HG03439 (cell line): ENCODE measurements around the gene PRKG1.

ENCODE experiments used
- ATAC-seq: cut with Tn5 transposase; IDR thresholded peaks from one replicate; pipeline ENCODE4 v1.9.1; 2021; ENCODE audit warnings: mild to moderate bottlenecking, moderate library complexity; ENCODE audit not compliant: unreplicated experiment

PRKG1 gene

GRCh38 chr10:51215951-51216834 is 141.9 kb downstream of the PRKG1 start:
- no peak for ATAC-seq

- ATAC-seq: no peak
Measured at GRCh38 chr10:51217505-51217904, 143.2 kb downstream of the PRKG1 start.

DNA sequence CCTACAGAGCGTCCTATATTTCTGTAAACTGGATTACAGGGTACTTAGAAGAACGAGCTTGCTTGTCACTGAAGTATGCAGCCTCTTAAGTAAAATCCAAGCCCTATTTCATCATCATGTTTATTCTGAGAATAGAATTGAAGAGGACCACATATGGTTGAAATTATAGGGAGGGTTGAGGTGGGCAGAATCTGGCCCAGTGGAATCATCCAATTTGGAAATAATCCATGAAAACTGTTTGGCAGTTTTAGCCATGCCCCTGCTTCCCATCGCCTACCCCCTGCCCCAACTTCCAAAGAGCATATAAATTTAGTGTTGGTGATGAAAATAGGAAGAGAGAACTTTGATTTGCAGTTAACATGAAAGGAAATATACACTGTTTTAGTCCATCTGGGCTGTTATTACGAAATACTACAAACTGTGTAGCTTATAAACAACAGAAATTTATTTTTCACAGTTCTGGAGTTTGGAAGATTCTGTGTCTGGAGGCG is 150.4 kb downstream of the PRKG1 start:
- ATAC-seq: no peak

GRCh38 chr10:51227897-51228713 is 153.8 kb downstream of the PRKG1 start:
- ATAC-seq: no peak

- no peak for ATAC-seq
Measured at GRCh38 chr10:51228714-51229100, 154.4 kb downstream of the PRKG1 start.

- no peak for ATAC-seq
Measured at GRCh38 chr10:51230887-51231585, 156.7 kb downstream of the PRKG1 start.

DNA sequence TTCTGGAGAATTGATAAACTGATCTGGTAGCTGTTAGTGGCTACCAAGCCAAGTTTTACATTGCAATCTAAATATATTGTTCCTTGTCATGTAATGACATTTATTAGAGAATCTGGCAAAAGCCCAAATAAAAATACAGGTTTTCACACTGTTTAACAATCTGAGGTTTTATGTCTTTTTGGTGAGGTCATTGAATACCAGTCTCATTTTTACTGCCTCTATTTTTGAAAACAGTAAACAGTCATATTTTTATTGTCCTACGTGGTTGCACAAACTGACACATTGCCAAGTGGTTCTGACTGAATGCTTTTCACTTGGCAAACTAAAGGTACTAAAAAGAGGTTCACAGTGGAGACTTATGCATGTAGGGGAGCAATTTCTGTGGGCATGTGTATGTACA is 157.5 kb downstream of the PRKG1 start:
- no peak for ATAC-seq

GRCh38 chr10:51233337-51234100 is 159.2 kb downstream of the PRKG1 start:
- ATAC-seq: no peak

DNA sequence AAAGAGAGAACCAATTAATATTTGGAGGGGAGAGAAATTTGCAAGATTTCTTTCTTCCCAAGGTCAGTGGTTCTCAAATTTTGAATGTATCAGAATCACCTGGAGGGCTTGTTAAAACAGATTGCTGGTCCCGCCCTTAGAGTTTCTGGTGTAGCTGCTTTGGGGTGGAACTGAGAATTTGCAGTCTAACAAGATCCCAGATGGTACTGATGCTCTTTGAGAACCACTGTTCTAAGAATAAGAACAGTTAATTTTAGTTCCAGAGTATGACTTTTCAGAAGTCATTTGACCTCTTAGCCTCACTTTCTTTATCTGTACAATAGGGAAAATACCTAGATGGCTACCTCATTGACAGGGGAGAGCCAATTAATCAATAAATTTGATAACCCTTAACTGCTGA is 161.6 kb downstream of the PRKG1 start:
- ATAC-seq: no peak

DNA sequence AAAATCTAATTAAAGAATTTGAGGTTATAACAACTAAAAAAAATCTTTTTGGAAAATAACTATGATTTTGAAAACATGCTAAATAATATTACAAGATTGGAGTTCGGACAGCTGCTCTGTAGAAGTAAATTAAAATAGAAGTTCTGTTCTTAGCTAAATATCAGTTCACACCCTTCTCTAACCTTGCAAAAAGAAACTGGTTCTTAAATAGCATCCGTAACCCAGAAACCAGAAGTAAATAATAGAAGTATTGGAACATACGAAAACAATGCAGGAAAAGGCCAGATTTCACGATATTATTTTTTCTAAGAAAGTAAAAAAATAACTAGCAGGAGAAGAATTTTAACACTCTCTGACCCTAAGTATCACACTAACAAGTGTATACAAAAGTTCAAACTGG is 164.7 kb downstream of the PRKG1 start:
- ATAC-seq: no peak

DNA sequence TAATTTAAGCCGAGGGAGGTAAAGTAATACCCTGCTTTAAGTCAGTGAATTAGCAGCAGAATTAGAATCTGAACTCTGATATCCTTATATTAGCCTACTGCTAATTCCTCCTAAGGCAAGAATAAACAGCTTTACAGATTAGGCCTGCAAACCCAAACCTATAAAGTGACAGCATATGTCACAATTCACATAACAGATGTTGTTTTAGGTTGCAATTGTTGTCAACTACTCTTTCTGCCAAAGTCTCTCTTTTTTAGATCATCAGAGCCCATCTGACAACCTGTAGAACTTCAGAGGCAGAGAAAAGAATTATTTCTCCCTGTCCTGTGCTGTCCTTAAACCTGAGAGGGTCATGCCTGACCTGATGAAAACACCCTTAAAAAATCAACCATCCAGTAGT is 167.2 kb downstream of the PRKG1 start:
- no peak for ATAC-seq

DNA sequence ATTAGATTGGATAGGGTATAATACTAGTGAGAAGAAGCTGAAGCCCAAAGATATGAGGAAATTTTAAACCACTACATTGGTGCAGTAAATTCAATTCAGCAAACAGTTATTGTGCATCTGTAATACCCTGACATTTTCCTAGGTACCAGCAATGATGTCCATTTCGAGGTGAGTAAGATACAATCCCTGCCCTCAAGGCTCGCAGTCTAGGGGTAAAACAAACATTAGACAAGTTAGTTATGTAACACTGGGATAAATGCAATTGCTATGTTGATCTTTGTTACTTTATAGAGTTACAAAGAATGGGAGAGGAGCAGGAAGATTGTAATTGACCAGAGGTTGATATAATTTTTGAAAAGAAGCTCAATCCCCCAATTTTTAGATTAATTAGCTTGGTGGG is 168.1 kb downstream of the PRKG1 start:
- no peak for ATAC-seq

- ATAC-seq: no peak
Measured at GRCh38 chr10:51244309-51244708, 170.0 kb downstream of the PRKG1 start.

GRCh38 chr10:51244748-51245490 is 170.6 kb downstream of the PRKG1 start:
- ATAC-seq: no peak

- ATAC-seq: no peak
Measured at GRCh38 chr10:51246156-51246555, 171.9 kb downstream of the PRKG1 start.

DNA sequence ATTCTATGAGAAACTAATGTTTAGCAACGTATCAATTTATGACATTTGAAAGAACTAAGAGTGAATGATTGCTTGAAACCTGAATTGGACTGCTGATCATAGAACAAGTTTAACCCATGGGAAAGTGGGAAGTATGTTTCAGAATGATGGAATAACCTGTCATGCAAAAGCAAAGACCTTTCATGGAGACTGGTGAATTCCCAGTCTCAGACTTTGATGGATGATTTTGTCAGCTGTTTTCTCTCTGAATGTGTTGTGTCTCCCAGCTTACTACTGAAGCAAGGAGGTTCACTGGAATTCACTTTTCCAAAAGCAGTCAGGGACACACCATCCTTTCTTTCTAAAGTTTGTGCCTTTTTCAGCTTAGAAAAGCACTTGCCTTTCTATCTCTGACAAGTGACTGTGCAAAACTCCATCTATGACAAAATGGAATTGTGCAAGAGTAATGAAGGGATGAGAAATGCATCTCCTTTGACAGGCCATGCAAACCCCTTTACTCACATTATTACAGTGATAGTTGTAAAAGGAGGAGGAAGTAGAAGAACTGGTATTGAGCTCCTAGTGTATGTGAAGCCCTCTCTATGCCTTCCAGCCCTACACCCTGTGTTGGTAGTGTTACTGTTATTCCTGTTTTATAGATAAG is 176.1 kb downstream of the PRKG1 start:
- ATAC-seq: no peak

DNA sequence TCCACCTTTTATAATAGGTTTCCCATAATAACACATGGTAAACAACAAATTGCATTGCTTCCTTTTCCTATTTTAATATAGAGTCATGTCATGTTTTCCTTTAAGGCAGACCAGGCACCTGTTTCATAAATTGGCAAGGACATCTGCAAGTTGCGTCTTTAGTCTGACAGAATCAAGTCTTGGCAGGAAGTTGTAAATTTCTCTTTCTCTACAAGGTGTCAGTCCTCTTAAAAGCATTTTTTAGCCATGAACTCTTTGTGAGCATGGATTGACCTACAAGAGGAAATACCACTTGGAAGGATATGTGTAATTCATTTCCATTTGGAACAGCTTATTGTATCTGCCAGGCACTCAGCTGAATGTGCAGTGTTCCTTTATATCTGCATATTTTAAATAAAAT is 176.8 kb downstream of the PRKG1 start:
- no peak for ATAC-seq

DNA sequence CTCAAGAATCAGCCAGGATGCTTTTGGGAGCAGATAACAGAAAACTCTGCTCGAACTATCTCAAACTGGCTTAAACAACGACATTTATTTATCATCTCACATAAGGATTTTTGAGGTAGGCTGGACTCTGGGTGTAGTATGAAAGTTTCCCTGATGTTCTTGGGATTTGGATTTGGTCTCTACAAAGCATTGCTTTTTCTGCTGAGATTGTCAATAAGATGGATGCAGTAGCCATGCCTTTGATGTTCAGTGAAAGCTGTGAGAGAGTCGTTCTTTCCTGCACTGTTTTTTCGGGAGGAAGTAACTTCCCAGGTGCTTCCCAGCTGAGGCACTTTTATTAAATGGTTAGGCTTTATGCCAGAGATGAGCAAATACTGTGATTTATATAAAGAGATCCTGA is 181.1 kb downstream of the PRKG1 start:
- ATAC-seq: no peak

- no peak for ATAC-seq
Measured at GRCh38 chr10:51257511-51258248, 183.4 kb downstream of the PRKG1 start.
